Memory B cell (primary cell): ENCODE data around the gene ZMYM2.
A peak's percentile ranks its signal among the peaks of the same experiment; 100 is the strongest.

Experiments
- ATAC-seq: fragments of 150-1000 bp; cut with Tn5 transposase; 2 replicates; pipeline ENCODE4 v1.10.0; 2021; ENCODE audit warnings: low read depth, mild to moderate bottlenecking, moderate library complexity
- DNase-seq, 2 donors: peaks; one replicate each; pipeline ENCODE4 v3.0.0; 2022; ENCODE audit warnings: low spot score in 2 of 2
- H3K27ac Mint-ChIP-seq: one replicate; pipeline ENCODE4 v1.8.0; 2022; ENCODE audit warnings: mild to moderate bottlenecking, moderate library complexity, mixed read lengths
- H3K27me3 Mint-ChIP-seq: one replicate; pipeline ENCODE4 v1.8.0; 2022; ENCODE audit warnings: mixed read lengths
- H3K36me3 Mint-ChIP-seq: one replicate; pipeline ENCODE4 v1.8.0; 2022; ENCODE audit warnings: mild to moderate bottlenecking, mixed read lengths
- H3K4me1 Mint-ChIP-seq: one replicate; pipeline ENCODE4 v1.8.0; 2022; ENCODE audit warnings: mixed read lengths
- H3K4me3 Mint-ChIP-seq: one replicate; pipeline ENCODE4 v1.8.0; 2022; ENCODE audit warnings: mild to moderate bottlenecking, moderate library complexity, mixed read lengths
- H3K9me3 Mint-ChIP-seq: one replicate; pipeline ENCODE4 v1.8.0; 2022; ENCODE audit warnings: mixed read lengths

ZMYM2 gene

GRCh38 chr13:20118268-20119140, 160.0 kb downstream of the ZMYM2 start:
- Mint-ChIP-seq H3K27me3 (peaks cover 13% of the 10 kb centered on the region), H3K9me3 (no peaks in the 10 kb centered on the region)
- DNase-seq, result no peak

GRCh38 chr13:20119960-20120359, 161.4 kb downstream of the ZMYM2 start:
- no peaks in the 10 kb centered on the region for H3K36me3 Mint-ChIP-seq
- H3K4me3 Mint-ChIP-seq, result peak overlapping the region; percentile 69
- DNase-seq (no peak), ATAC-seq (no peak)
- H3K9me3 Mint-ChIP-seq, result no peaks in the 10 kb centered on the region
- H3K4me1 Mint-ChIP-seq, result peaks cover 13% of the 10 kb centered on the region
- H3K27me3 Mint-ChIP-seq, result peaks cover 16% of the 10 kb centered on the region
- H3K27ac Mint-ChIP-seq, result no peak overlapping the region

More at GRCh38 chr13:20118268-20119140, 160.0 kb downstream of the ZMYM2 start:
- Mint-ChIP-seq H3K4me3 (peak overlapping the region; percentile 91), H3K36me3 (no peaks in the 10 kb centered on the region), H3K4me1 (peaks cover 13% of the 10 kb centered on the region), H3K27ac (peak overlapping the region; percentile 38)
- peak; percentile 6 for ATAC-seq

GRCh38 chr13:20121159-20121525, 162.6 kb downstream of the ZMYM2 start:
- Mint-ChIP-seq H3K36me3 (no peaks in the 10 kb centered on the region), H3K27ac (no peak overlapping the region), H3K27me3 (peaks cover 14% of the 10 kb centered on the region), H3K4me3 (peak overlapping the region; percentile 69), H3K4me1 (peaks cover 13% of the 10 kb centered on the region), H3K9me3 (no peaks in the 10 kb centered on the region)
- DNase-seq, result no peak
- ATAC-seq, result no peak

GRCh38 chr13:20124303-20124702, 165.8 kb downstream of the ZMYM2 start:
- Mint-ChIP-seq H3K4me3 (no peak overlapping the region), H3K27ac (no peak overlapping the region), H3K27me3 (peaks cover 12% of the 10 kb centered on the region), H3K36me3 (no peaks in the 10 kb centered on the region), H3K9me3 (no peaks in the 10 kb centered on the region), H3K4me1 (peaks cover 11% of the 10 kb centered on the region)
- DNase-seq (no peak), ATAC-seq (no peak)

- peaks cover 3% of the 10 kb centered on the region for H3K4me1 Mint-ChIP-seq
- H3K36me3 Mint-ChIP-seq, result no peaks in the 10 kb centered on the region
- peaks cover 7% of the 10 kb centered on the region for H3K27me3 Mint-ChIP-seq
- no peaks in the 10 kb centered on the region for H3K9me3 Mint-ChIP-seq
- H3K27ac Mint-ChIP-seq, result no peak overlapping the region
- DNase-seq (no peak), ATAC-seq (no peak)
- no peak overlapping the region for H3K4me3 Mint-ChIP-seq
These were observed 166.7 kb downstream of the ZMYM2 start for GRCh38 chr13:20125129-20125782.

GRCh38 chr13:20125783-20126165, 167.2 kb downstream of the ZMYM2 start:
- no peak overlapping the region for H3K27ac Mint-ChIP-seq
- H3K27me3 Mint-ChIP-seq, result peaks cover 7% of the 10 kb centered on the region
- H3K4me1 Mint-ChIP-seq, result peaks cover 3% of the 10 kb centered on the region
- no peak for ATAC-seq
- H3K4me3 Mint-ChIP-seq, result no peak overlapping the region
- no peaks in the 10 kb centered on the region for H3K36me3 Mint-ChIP-seq
- no peak for DNase-seq
- H3K9me3 Mint-ChIP-seq, result no peaks in the 10 kb centered on the region

GRCh38 chr13:20126541-20127261, 168.2 kb downstream of the ZMYM2 start:
- Mint-ChIP-seq H3K4me3 (no peak overlapping the region), H3K27me3 (peaks cover 3% of the 10 kb centered on the region), H3K36me3 (no peaks in the 10 kb centered on the region), H3K27ac (no peak overlapping the region), H3K9me3 (no peaks in the 10 kb centered on the region), H3K4me1 (no peaks in the 10 kb centered on the region)
- DNase-seq (no peak), ATAC-seq (no peak)

GRCh38 chr13:20127262-20127561, 168.7 kb downstream of the ZMYM2 start:
- ATAC-seq, result peak; percentile 43
- DNase-seq, result no peak
- no peak overlapping the region for H3K27ac Mint-ChIP-seq

GRCh38 chr13:20127562-20128458, 169.3 kb downstream of the ZMYM2 start:
- ATAC-seq, result peak; percentile 65
- DNase-seq, result peak in 1 of 2 donors; percentile 41

More at GRCh38 chr13:20127262-20127561, 168.7 kb downstream of the ZMYM2 start:
- Mint-ChIP-seq H3K4me3 (peak overlapping the region; percentile 42), H3K27me3 (peaks cover 3% of the 10 kb centered on the region), H3K36me3 (no peaks in the 10 kb centered on the region), H3K4me1 (no peaks in the 10 kb centered on the region), H3K9me3 (no peaks in the 10 kb centered on the region)

GRCh38 chr13:20128459-20128931, 170.0 kb downstream of the ZMYM2 start:
- Mint-ChIP-seq H3K4me3 (peak overlapping the region; percentile 63), H3K36me3 (no peaks in the 10 kb centered on the region), H3K27me3 (peaks cover 5% of the 10 kb centered on the region), H3K4me1 (no peaks in the 10 kb centered on the region), H3K27ac (no peak overlapping the region), H3K9me3 (no peaks in the 10 kb centered on the region)
- DNase-seq (peak in 1 of 2 donors; percentile 27), ATAC-seq (peak; percentile 27)

More at GRCh38 chr13:20127562-20128458, 169.3 kb downstream of the ZMYM2 start:
- peaks cover 4% of the 10 kb centered on the region for H3K27me3 Mint-ChIP-seq
- H3K4me3 Mint-ChIP-seq, result peak overlapping the region; percentile 63
- no peaks in the 10 kb centered on the region for H3K36me3 Mint-ChIP-seq
- no peaks in the 10 kb centered on the region for H3K9me3 Mint-ChIP-seq
- H3K4me1 Mint-ChIP-seq, result no peaks in the 10 kb centered on the region
- H3K27ac Mint-ChIP-seq, result no peak overlapping the region

GRCh38 chr13:20129076-20129475, 170.5 kb downstream of the ZMYM2 start:
- no peaks in the 10 kb centered on the region for H3K9me3 Mint-ChIP-seq
- H3K4me1 Mint-ChIP-seq, result no peaks in the 10 kb centered on the region
- no peak for DNase-seq
- no peak overlapping the region for H3K27ac Mint-ChIP-seq
- ATAC-seq, result no peak
- no peaks in the 10 kb centered on the region for H3K36me3 Mint-ChIP-seq
- peak overlapping the region; percentile 63 for H3K4me3 Mint-ChIP-seq
- peaks cover 5% of the 10 kb centered on the region for H3K27me3 Mint-ChIP-seq

GRCh38 chr13:20130012-20130411, 171.5 kb downstream of the ZMYM2 start:
- no peak for ATAC-seq

GRCh38 chr13:20130652-20131051, 172.1 kb downstream of the ZMYM2 start:
- H3K4me3 Mint-ChIP-seq, result no peak overlapping the region
- no peaks in the 10 kb centered on the region for H3K9me3 Mint-ChIP-seq
- H3K4me1 Mint-ChIP-seq, result no peaks in the 10 kb centered on the region
- DNase-seq, result no peak
- ATAC-seq, result no peak
- H3K27me3 Mint-ChIP-seq, result peaks cover 4% of the 10 kb centered on the region
- H3K36me3 Mint-ChIP-seq, result no peaks in the 10 kb centered on the region
- no peak overlapping the region for H3K27ac Mint-ChIP-seq

More at GRCh38 chr13:20130012-20130411, 171.5 kb downstream of the ZMYM2 start:
- no peak for DNase-seq
- no peak overlapping the region for H3K4me3 Mint-ChIP-seq
- no peak overlapping the region for H3K27ac Mint-ChIP-seq
- no peaks in the 10 kb centered on the region for H3K4me1 Mint-ChIP-seq
- no peaks in the 10 kb centered on the region for H3K9me3 Mint-ChIP-seq
- no peaks in the 10 kb centered on the region for H3K36me3 Mint-ChIP-seq
- H3K27me3 Mint-ChIP-seq, result peaks cover 2% of the 10 kb centered on the region
